Ovary (tissue), 9 donors: ENCODE measurements around the gene ECD. TPM values are rescaled to one million over a fixed set of nuclear protein-coding genes. Genes with fewer than 3 reads are reported as not detected.
A peak's percentile ranks its signal among the peaks of the same experiment; 100 is the strongest.

Source experiments
- DNase-seq, 5 donors: peaks; one replicate each; pipeline ENCODE4 v3.0.0-alpha.2; 2019 to 2020
- H3K27ac ChIP-seq, 2 donors: fragments of 200-600 bp; one replicate each; pipeline versions ENCODE4 v1.5.1 to v1.8.0; 2019 to 2022
- H3K27me3 ChIP-seq: fragments of 200-600 bp; one replicate; pipeline ENCODE4 v1.8.0; 2022
- H3K36me3 ChIP-seq: fragments of 200-600 bp; sonication (generic); one replicate; pipeline ENCODE4 v1.5.1; 2019
- H3K4me1 ChIP-seq: one replicate; pipeline ENCODE4 v1.8.1; 2013; ENCODE audit warnings: mild to moderate bottlenecking, moderate library complexity; ENCODE audit not compliant: insufficient read depth
- H3K4me3 ChIP-seq: fragments of 200-600 bp; sonication (generic); one replicate; pipeline ENCODE4 v1.5.1; 2017
- H3K9me3 ChIP-seq, 2 donors: fragments of 200-600 bp in 1 of 2; sonication (generic) in 1 of 2; one replicate each; pipeline versions ENCODE4 v1.5.1 to v1.8.1; 2013 to 2019; ENCODE audit warnings: mild to moderate bottlenecking in 1 of 2, moderate library complexity in 1 of 2
- CTCF ChIP-seq, 3 donors: fragments of 450-650 bp in 2 of 3; fragments of 200-600 bp in 1 of 3; IDR thresholded peaks; one replicate each; pipeline versions ENCODE4 v1.5.1 to v1.8.0; 2016 to 2022; ENCODE audit warnings: antibody characterized with exemption in 3 of 3, mild to moderate bottlenecking in 1 of 3
- EP300 ChIP-seq: sonication (generic); formaldehyde crosslinking; IDR thresholded peaks from one replicate; pipeline ENCODE4 v1.6.1; 2017; ENCODE audit warnings: antibody characterized with exemption
- POLR2A ChIP-seq: fragments of 450-650 bp; IDR thresholded peaks from one replicate; pipeline ENCODE4 v1.6.1; 2017; ENCODE audit warnings: antibody characterized with exemption, mild to moderate bottlenecking, moderate library complexity
- WGBS, 3 donors: extraction: QIAGEN DNeasy Blood & Tissue Kit in 1 of 3; methylation state at CpG; one replicate each; pipeline versions ENCODE4 v1.1.5 to v1.1.7; 2013 to 2017; 5-methylcytosine and 5-hydroxymethylcytosine counted together
- intact Hi-C, 4 donors: fragments of 100-400 bp; cut with DNase I; formaldehyde crosslinking; loops; one replicate each; pipeline versions ENCODE4 v1.11.0 to v1.15.1; 2022 to 2023
- polyA plus RNA-seq, 2 donors: library from polyadenylated mRNA; stranded (reverse); fragments of 200-250 nt in 1 of 2; fragments of 350-450 nt in 1 of 2; fragmentation: Illumina TruSeq in 1 of 2; extraction: RNeasy Lipid Tissue Mini Kit (QIAGEN cat#74804) in 1 of 2; gene quantifications; one replicate each; pipeline ENCODE4 v1.2.3, GENCODE V29; 2013 to 2014
- small RNA-seq: library from RNA; depleted of rRNA; stranded (forward); fragments of <200 nt; gene quantifications from one replicate; pipeline ENCODE3, GENCODE V24; 2016
- total RNA-seq, 7 donors: library from RNA; depleted of rRNA in 2 of 7; stranded (reverse); fragments of >200 nt in 2 of 7; fragmentation: NEBNext Ultra II Directional in 3 of 7; extraction: Animal tissue kit (Norgen Biotek cat#: 25700) in 3 of 7; gene quantifications; one replicate each; pipeline versions ENCODE4 v1.1.0 to v1.2.4, GENCODE V29; 2016 to 2023
- donor health status: DM: no; HTN: no; CAD: no; lungs with moderate emphysema.
- donor health status: DM: no; HTN: no; CAD: no.
- donor health status: Bipolar disorder and iron deficiency.
- donor health status: DM: yes; HTN: yes; CAD: no.
- donor health status: DM: no; HTN: no; CAD: no.
- donor health status: DM: yes; HTN: yes; CAD: no.

ECD gene
- total and polyA plus RNA-seq, 9 donors: 14.7 to 28.2 (median 22.8) TPM

- H3K27me3 ChIP-seq: no peaks in the 10 kb centered on the region
- no peak overlapping the region for H3K27ac ChIP-seq
- DNase-seq: no peak
- TF ChIP-seq CTCF (IDR thresholded peaks at IDR 0.05): no peak
- no peaks in the 10 kb centered on the region for H3K36me3 ChIP-seq
- no peak overlapping the region for H3K4me3 ChIP-seq
- peaks cover 7% of the 10 kb centered on the region for H3K4me1 ChIP-seq
- intact Hi-C loops: no loop called here
- no peaks in the 10 kb centered on the region for H3K9me3 ChIP-seq
- 93 to 95% (median 94%) methylated on average over 3 of the region's 3 CpGs for WGBS, 3 donors
Observed at GRCh38 chr10:73092830-73093229, 75.0 kb downstream of the ECD start.

GRCh38 chr10:73088304-73088703 is 79.5 kb downstream of the ECD start:
- peaks cover 4% of the 10 kb centered on the region for H3K4me1 ChIP-seq
- TF ChIP-seq CTCF (IDR thresholded peaks at IDR 0.05): no peak
- TF ChIP-seq POLR2A: no peak
- TF ChIP-seq EP300: no peak
- DNase-seq: no peak

GRCh38 chr10:73086816-73087215 is 81.0 kb downstream of the ECD start:
- intact Hi-C loops: no loop called here
- no peaks in the 10 kb centered on the region for H3K27me3 ChIP-seq
- DNase-seq: no peak
- no peak for TF ChIP-seq CTCF (IDR thresholded peaks at IDR 0.05)
- TF ChIP-seq POLR2A: no peak
- no peak for TF ChIP-seq EP300
- H3K27ac ChIP-seq: no peak overlapping the region
- 87 to 88% (median 87%) methylated on average over 4 of the region's 4 CpGs for WGBS, 3 donors
- no peak overlapping the region for H3K4me3 ChIP-seq
- H3K36me3 ChIP-seq: no peaks in the 10 kb centered on the region
- peaks cover 3% of the 10 kb centered on the region for H3K4me1 ChIP-seq
- H3K9me3 ChIP-seq: no peaks in the 10 kb centered on the region

More at GRCh38 chr10:73088304-73088703, 79.5 kb downstream of the ECD start:
- H3K4me3 ChIP-seq: no peak overlapping the region
- no peak overlapping the region for H3K27ac ChIP-seq
- H3K27me3 ChIP-seq: no peaks in the 10 kb centered on the region
- H3K9me3 ChIP-seq: no peaks in the 10 kb centered on the region
- H3K36me3 ChIP-seq: no peaks in the 10 kb centered on the region
- intact Hi-C loops: no loop called here

GRCh38 chr10:73084209-73084608 is 83.6 kb downstream of the ECD start:
- Histone ChIP-seq H3K36me3 (no peaks in the 10 kb centered on the region), H3K27me3 (no peaks in the 10 kb centered on the region), H3K4me3 (no peak overlapping the region), H3K9me3 (no peaks in the 10 kb centered on the region), H3K4me1 (peaks cover 1% of the 10 kb centered on the region), H3K27ac (no peak overlapping the region)
- WGBS, 3 donors: 82 to 86% (median 83%) methylated on average over 5 of the region's 5 CpGs
- no peak for DNase-seq
- no peak for TF ChIP-seq EP300
- TF ChIP-seq CTCF (IDR thresholded peaks at IDR 0.05): no peak
- no peak for TF ChIP-seq POLR2A
- intact Hi-C loops: no loop called here

Small RNA genes lying within 50 kb of the gene (small RNA-seq; reads per million reads assigned to genes)
- gene RF00019 (not detected), gene SNORA11F (0.65 reads per million, percentile 33 among the genes with 10 or more reads in this experiment)

Other genes starting within 250 kb of the ECD start
- gene PLA2G12B, start 213.2 kb downstream of the ECD start, total RNA-seq: not detected
- not detected for gene PLA2G12B, start 213.2 kb downstream of the ECD start, polyA plus RNA-seq
- 10 to 100 TPM; 28.3 to 74.9 (median 39.7) TPM for gene P4HA1, start 71.1 kb downstream of the ECD start, total RNA-seq
- gene P4HA1, start 71.1 kb downstream of the ECD start, polyA plus RNA-seq: 10 to 100 TPM; 20.5 to 44.7 TPM
- gene NUDT13, start 57.6 kb downstream of the ECD start, total RNA-seq: 1 to 10 TPM in 6 of 7 donors, under 1 TPM in 1; 0.86 to 1.9 (median 1.5) TPM
- 1 to 10 TPM; 1.9 to 2.6 TPM for gene NUDT13, start 57.6 kb downstream of the ECD start, polyA plus RNA-seq
- 10 to 100 TPM; 11.7 to 27.8 (median 23.2) TPM for gene FAM149B1, start 111 bp upstream of the ECD start, total RNA-seq
- 10 to 100 TPM; 14.4 to 34.8 TPM for gene FAM149B1, start 111 bp upstream of the ECD start, polyA plus RNA-seq
- 10 to 100 TPM; 14.5 to 24.3 (median 16.4) TPM for gene DNAJC9, start 79.2 kb upstream of the ECD start, total RNA-seq
- 10 to 100 TPM; 13.3 to 16.7 TPM for gene DNAJC9, start 79.2 kb upstream of the ECD start, polyA plus RNA-seq
- 100 to 1,000 TPM in 1 of 7 donors, 10 to 100 TPM in 6; 26.3 to 101 (median 59.4) TPM for gene MRPS16, start 84.6 kb upstream of the ECD start, total RNA-seq
- gene MRPS16, start 84.6 kb upstream of the ECD start, polyA plus RNA-seq: 10 to 100 TPM; 35.0 to 49.8 TPM
- gene CFAP70, start 190.9 kb upstream of the ECD start, total RNA-seq: 10 to 100 TPM in 1 of 7 donors, 1 to 10 TPM in 6; 1.8 to 36.9 (median 3.9) TPM
- gene CFAP70, start 190.9 kb upstream of the ECD start, polyA plus RNA-seq: 1 to 10 TPM; 1.8 to 3.8 TPM
- gene ANXA7, start 246.1 kb upstream of the ECD start, total RNA-seq: 100 to 1,000 TPM in 5 of 7 donors, 10 to 100 TPM in 2; 56.3 to 131 (median 115) TPM
- gene ANXA7, start 246.1 kb upstream of the ECD start, polyA plus RNA-seq: 100 to 1,000 TPM in 1 of 2 donors, 10 to 100 TPM in 1; 78.9 to 130 TPM